T-helper 9 cell (primary cell): Measurements from ENCODE around the gene LILRB3.
"Not testable (repeated sequence)": the region's sequence is repeated elsewhere in the genome, so short reads cannot be mapped to it uniquely, and the experiment has no call there.

Experiments used
- DNase-seq: peaks from one replicate; pipeline ENCODE4 v3.0.0-alpha.2; 2020

Gene LILRB3

DNA sequence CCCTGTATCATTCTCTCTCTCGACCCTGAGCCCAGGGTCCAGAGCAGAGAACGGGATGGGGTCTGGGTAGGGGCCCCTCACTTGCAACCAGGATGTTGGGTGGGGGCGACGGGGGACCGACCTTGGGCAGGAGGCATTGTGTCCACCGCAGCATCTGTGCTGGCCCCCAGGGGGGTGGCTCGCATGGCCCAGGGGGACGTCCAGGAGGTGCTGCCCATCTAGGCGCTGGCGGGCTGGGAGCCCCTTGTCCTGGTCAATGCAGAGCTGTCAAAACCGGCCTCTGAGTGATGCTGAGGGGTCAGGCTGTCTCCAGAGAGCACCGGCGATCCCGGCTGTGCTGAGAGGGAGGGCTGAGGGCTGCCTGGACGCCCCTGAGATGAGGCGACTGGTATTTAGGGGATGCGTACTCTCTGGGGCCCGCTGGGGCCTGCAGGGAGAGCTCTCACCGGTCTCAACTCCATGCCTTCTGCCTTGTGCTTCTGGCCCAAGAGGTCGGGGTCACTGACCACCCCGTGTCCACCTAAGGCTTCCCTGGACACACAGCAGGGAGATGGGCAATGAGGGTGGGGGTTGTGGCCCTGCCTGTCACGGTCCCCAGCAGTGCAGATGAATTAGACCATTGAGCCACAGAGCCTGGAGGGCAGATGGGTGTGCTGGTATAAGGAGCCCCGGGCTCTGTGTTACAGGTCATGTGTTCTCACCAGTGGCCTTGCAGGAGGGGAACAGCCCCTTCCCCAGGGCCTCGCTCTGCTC is 13.6 kb downstream of the LILRB3 start:
- no peak for DNase-seq

DNA sequence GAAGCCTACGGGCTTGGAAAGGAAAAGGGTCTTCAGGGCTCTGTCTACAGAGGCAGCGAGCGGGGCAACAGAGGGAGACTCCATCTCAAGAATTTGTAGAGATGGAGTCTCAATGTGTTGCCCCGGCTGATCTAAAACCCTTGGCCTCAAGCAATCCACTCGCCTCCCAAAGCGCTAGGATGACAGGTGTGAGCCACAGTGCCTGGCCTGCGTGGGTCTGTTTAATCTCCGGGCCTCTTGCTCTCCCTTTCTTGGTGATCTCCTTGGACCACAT is 14.1 kb downstream of the LILRB3 start:
- no peak for DNase-seq

DNA sequence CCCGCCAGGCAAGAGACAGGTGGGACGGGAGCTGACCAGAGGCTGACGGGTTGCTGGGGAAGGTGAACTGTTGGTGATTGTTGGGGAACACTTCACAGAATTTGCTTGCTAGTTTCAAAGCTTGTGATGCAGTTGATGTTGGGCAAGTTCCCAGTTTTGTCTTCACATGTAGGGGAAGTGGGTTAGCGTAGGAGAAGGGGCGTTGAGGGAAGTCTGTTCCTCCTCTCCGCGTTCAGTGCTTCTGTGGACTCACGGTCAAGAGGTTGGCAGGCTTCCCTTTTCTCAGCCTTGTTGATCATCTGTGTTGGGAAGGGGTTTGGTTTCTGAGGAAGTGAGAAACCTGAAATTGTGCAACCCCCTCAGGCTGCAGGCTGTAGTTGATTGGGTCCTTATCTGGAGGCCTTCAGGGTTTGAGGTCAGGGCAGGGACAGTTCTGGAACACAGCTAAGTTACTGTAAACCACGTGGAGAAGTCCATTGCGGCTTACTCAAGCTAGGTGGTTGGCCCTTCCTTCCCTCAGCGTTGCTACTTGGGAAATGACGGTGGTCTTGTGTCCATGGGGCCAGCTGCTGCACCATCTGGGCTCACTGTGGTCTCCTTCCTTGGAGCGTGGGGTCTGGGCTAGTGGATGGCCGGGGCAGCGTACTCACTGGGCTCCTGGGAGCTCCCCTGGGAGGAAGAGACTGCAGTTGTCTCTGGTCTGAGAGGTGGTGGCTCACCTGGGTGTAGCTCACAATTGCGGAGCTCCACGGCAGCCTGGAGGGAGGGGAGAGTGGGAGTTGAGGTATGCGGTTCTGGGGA is 14.6 kb downstream of the LILRB3 start:
- DNase-seq: no peak

DNA sequence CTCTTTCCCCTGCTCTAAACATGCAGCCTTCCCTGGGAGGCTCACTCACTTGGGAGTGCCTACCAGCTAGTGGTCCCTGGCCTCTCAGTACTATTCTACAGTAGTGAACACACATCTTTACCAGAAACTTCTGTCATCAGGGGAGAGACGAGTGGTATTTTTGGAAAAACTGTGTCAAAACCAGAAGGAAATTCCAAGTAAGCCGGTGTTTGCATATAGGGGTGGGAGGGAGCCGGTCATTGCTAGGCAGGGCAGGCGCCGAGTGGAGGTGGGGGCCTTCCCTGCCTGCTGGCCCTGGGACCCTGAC is 15.2 kb downstream of the LILRB3 start:
- no peak for DNase-seq

DNA sequence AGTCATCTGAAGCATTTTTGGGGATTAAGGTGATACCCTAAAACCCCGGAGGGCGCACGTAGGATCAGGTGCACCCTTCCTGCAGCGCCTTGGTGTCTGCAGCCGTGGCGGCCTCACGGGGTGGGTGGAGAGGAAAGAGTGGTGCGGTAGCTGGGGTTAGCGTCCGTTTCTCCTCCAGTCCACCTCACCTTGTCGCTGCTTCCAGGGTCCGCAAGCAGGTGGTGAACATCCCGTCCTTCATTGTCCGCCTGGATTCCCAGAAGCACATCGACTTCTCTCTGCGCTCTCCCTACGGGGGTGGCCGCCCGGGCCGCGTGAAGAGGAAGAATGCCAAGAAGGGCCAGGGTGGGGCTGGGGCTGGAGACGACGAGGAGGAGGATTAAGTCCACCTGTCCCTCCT is 15.6 kb downstream of the LILRB3 start:
- DNase-seq: not testable (repeated sequence)

DNA sequence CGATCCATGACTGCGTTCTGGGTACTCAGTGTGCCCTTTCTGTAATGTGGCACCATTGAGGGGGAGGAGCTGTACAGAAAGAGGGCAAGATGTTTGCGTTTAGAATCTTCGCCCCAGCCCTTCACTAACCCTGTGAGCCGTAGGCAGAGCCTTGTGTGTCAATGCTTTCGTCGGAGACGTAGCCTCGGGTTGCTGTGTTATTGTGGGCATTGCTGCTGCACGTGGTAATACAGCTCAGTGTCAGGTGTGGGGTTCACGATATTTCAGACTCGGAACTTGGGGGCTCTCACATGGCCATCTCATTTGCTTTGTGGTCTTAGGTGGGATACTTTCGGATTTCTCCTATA is 16.0 kb downstream of the LILRB3 start:
- no peak for DNase-seq

DNA sequence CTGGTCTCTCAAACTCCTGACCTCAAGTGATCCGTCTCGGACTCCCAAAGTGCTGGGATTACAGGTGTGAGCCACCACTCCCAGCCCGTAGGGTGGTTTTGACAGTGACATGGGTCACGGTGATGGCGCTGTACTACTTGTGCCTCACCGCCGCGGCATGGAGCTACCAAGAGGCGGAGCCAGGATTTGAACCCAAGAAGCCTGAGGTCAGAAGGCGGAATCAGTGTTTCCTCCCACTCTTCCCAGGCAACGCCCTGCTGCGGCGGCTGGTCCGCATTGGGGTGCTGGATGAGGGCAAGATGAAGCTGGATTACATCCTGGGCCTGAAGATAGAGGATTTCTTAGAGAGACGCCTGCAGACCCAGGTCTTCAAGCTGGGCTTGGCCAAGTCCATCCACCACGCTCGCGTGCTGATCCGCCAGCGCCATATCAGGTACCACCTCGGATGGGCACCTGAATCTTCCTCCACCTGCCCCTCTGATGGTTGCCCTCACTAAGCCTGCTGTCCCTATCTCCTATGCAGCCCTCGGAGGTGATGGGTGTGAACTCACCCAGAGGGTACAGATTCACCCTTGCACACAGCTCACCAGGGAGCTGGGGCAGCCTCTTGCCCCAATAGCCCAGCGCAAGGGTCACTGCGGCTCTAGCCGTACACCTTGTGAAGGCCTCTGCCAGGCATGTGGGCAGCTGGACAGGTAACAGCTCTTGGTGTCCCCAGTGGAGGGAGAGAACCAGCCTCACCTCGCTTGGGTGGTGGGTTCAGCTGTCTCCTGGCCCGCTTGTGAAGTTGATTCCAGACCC is 16.6 kb downstream of the LILRB3 start:
- no peak for DNase-seq

DNA sequence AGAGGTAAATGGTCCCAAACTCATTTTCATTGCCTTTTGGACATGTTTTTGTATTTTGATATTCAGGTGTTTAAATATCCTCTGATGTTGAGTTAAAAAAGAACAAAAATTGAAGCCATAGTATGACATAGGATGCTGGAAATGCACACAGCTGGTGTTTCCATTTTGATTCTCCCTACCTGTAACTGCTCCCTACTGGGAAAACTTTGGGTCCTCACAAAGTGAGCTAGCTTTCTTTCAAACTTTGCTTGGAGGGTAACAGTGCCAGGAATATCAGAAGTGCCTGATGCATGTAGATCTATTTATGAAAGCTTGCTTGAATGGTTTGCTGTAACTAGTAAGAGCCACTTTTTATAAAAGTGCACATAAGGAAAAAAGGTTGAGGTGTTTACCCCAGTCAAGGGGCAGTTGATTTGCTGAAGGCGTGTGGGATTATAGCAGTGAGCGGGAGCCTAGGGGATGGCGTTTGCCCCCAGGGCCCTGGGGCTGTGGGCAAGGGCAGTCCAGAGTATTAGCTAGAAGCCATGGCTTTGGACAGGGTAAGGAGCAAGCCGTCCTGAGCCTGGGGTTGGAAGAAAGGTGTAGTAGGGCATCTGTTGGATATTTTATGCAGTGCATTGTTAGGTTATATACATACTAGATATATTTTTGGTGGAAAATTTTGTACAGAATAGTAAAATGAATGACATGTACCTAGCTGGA is 17.9 kb downstream of the LILRB3 start:
- no peak for DNase-seq

DNA sequence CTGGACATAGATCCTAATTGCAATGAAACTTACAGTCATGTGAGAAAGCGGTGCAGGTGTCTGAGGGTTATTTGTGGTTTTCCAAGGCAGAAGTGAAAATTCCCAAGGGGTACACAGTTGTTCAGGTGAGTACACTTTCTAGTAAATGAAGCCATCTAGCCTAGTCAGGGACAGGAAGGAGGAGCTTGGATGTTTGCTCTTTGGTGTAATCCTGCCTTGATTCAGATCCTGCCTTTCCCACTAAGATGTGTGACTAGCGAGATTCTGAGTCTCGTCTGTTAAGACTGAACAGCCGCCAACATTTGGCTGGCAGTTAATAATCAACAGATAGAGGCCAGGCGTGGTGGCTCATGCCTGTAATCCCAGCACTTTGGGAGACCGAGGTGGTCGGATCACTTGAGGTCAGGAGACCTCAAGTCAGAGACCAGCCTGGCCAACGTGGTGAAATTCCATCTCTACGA is 19.6 kb downstream of the LILRB3 start:
- DNase-seq: no peak

DNA sequence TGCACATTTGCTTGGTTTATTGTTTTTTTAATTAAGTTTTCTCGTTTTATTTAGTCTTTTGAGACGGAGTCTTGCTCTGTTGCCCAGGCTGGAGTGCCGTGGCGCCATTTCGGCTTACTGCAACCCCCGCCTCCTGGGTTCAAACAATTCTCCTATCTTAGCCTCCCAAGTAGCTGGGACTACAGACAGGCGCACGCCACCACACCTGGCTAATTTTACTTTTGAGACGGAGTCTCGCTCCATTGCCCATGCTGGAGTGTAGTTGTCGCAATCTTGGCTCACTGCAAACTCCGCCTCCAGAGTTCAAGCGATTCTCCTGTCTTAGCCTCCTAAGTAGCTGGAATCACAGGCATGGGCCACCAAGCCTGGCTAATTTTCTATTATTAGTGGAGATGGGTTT is 20.8 kb downstream of the LILRB3 start:
- no peak for DNase-seq

DNA sequence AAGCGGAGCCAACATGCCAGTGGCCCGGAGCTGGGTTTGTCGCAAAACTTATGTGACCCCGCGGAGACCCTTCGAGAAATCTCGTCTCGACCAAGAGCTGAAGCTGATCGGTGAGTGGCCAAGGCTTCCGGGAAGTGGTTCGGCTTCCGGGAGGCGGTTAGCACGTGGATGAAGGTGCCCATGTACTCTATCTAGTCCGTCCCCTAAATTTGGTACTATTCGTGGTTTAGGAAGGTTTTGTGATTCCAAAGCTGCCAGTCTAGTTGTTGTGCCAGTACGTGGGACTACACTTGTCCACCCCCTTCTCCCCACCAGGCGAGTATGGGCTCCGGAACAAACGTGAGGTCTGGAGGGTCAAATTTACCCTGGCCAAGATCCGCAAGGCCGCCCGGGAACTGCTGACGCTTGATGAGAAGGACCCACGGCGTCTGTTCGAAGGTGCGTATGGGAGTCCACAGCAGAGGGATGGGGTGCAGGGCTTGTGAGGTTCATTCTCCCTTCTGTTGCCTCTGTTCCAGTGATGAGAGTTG is 21.6 kb downstream of the LILRB3 start:
- no peak for DNase-seq

DNA sequence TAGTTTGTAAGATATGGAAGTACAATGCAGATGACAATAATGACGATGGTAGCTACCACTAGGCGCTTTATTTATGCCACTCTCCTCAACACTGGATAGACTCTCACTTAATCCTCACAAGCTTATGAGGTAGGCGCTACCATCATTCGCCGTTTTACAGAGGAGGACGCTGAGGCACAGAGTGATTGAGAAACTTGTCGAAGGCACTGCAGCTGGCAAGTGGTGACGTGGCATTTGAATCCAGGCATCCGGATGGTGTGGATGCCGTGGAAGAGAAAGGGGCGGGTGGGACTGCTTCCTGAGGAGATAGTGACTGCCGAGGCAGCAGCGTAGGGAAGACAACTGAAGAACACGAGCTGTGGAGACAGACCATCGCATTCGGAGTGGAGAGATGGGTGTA is 23.4 kb downstream of the LILRB3 start:
- DNase-seq: no peak

DNA sequence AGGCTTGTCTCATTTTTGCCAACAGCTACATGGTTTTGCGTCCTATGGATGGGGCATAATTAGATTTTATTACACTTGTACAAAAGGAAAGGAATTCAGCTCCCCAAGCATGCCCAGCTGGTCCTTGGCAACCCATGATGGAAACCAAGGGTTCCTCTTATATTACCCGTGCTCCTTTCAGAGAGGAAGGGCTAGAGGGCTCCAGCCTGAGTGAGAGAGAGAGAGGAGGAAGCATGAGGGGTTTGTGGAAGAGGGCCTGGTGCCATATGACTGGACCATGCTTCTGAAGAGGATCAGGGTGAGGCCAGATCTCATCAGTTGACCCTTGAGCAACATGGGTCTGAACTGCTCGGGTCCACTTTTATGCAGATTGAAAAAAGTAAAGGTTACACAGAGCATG is 25.7 kb downstream of the LILRB3 start:
- DNase-seq: no peak

DNA sequence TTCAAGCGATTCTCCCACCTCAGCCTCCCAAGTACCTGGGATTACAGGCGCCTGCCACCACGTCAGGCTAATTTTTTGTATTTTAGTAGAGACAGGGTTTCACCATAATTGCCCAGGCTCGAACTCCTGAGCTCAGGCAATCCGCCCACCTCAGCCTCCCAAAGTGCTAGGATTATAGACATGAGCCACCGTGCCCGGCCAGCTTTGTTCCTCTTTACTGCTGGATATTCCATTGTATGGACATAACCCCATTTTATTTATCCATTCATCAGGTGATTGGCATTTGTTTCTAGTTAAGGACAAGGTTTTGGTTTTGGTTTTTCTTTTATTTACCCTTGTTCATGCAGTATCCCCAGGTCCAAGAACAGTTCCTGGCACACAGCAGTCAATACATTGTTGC is 26.3 kb downstream of the LILRB3 start:
- no peak for DNase-seq

DNA sequence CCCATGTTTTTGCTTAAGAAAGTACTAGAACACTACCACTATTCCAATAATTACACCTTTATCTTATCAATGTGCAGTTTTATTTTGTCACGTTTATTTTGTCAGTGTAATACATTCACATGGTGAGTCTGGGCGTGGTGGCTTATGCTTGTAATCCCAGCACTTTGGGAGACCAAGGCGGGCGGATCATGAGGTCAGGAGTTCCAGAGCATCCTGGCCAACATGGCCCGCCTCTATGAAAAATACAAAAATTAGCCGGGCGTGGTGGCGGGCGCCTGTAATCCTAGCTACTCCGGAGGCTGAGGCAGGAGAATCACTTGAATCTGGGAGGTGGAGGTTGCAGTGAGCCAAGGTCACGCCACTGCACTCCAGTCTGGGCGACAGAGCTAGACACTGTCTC is 28.3 kb downstream of the LILRB3 start:
- DNase-seq: not testable (repeated sequence)

DNA sequence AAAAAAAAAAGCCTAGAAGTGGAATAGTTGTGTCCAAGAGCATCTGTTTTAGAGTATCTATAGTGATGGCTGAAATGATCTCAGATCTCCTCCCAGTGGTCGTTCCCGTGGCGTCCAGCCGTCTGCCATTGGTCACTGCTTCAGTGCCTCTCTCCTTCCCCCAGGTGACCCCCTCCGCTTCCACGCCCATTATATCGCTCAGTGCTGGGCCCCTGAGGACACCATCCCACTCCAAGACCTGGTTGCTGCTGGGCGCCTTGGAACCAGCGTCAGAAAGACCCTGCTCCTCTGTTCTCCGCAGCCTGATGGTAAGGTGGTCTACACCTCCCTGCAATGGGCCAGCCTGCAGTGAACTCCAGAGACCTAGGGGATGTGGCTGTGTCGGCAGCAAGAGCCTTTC is 29.8 kb downstream of the LILRB3 start:
- no peak for DNase-seq

DNA sequence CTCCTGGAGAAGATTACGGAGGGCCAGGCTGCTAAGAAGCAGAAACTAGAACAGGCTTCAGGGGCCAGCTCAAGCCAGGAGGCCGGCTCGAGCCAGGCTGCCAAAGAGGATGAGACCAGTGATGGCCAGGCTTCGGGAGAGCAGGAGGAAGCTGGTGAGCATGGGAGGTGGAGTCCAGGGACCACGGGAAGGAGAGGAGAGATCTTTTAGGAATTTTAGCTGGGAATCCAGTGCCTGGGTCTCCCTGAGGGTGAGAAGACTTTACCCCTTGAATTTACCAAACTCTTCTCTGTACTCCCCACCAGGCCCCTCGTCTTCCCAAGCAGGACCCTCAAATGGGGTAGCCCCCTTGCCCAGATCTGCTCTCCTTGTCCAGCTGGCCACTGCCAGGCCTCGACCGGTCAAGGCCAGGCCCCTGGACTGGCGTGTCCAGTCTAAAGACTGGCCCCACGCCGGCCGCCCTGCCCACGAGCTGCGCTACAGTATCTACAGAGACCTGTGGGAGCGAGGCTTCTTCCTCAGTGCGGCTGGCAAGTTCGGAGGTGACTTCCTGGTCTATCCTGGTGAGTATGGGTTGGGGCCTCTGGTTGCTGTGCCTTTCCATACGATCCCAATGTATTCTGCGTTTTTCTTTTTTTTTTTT is 30.9 kb downstream of the LILRB3 start:
- DNase-seq: no peak

DNA sequence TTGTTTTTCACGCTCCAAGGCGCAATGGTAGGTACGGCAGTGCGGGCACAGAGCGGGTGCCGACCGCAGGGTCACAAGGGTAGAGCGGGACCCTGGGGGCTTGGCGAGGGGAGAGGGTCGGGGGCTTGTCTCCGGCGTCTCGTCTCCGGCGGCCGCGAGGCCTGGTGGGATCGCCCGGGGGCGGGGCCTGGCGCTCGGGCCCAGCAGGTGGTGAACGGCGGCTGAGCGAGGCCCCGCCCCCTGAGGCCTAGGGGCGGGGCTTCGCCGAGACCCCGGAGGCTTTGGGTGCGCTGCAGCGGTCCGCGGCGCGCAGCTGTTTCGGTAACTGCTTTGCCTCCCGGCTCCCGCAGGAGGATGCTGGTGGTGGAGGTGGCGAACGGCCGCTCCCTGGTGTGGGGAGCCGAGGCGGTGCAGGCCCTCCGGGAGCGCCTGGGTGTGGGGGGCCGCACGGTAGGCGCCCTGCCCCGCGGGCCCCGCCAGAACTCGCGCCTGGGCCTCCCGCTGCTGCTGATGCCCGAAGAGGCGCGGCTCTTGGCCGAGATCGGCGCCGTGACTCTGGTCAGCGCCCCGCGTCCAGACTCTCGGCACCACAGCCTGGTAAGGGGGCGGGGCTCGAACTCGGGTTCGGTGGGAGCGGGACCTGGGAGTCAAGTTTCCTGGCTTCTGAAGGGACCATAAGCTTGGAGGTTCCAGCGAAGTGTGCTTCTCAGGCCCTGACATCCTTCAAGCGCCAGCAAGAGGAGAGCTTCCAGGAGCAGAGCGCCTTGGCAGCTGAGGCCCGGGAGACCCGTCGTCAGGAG is 31.6 kb downstream of the LILRB3 start, which contains the start of gene TSEN34:
Gene TSEN34, plus strand, starts transcription at position 298 of the 800 bp plus-strand sequence. Its CDS starts 57 bp downstream, at position 355.
- peak; percentile 82 for DNase-seq

DNA sequence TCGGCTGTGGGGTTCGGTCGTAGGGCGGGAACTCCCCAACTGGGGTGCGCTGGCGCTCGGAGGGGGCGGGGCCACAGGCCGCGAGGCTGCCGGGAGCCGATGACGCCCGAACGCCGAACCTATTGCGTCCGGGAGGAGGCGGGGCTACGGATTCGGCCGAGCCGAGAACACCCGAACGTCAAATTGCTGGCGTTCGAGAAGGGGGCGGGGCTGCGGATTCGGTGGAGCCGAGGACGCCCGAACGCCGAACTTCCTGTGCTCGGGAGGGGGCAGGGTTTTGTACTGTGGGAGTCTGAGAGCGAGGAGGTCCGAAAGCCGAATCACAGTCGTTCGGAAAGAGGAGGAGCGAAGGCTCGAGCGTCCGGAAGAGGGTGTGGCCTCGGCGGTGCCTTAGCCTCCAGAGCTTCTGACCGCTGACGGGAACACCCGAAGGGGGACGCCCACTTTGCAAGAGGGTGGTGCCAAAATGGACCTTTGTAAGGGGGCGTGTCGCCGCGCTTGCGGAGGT is 32.2 kb downstream of the LILRB3 start:
- peak; percentile 100 for DNase-seq

DNA sequence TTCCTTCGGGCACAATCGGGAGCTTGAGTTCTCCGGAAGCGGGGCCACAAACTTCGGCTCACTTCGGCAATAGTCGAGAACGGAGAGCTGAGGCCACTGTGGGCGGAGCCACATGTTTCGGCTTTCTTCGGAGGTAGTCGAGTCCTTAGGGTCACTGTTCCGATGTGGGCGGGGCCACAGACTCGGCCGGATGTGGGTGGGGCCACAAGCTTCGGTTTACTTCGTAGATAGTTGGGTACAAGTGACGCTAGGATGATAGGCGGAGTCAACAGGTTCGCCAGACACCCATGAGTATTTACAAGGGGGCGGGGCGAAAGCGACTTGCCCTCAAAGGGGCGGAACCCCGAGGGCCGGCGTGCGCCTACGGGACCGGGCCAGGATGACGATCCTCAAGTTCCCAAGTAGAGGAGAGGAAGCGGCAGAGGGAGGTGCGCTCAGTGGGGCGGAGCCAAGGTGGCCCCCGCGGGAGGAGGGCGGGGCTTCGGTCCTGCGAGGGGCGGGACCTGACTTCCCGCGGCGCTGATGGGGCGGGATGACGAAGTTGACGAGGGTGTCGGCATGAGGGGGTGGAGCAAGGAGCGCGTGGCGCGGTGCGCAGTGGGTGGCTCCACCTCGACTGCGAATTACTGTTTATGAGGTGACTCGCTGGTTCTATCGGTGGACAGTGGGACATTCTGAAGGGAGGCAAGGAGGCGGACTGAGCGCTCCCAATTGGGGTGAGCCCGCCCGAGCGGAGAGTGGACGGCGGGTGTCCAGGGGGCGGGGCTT is 32.9 kb downstream of the LILRB3 start:
- DNase-seq: peak; percentile 99
